Keratinocyte (primary cell): ENCODE measurements around the gene PAPPA2. TPM values are rescaled to one million over a fixed set of nuclear protein-coding genes. Genes with fewer than 3 reads are reported as not detected.

Experiments
- DNase-seq: peaks from one replicate; pipeline ENCODE4 v3.0.0-alpha.2; 2011; ENCODE audit warnings: low read depth, missing footprints, low spot score
- FAIRE-seq: peaks from 2 replicates; lab custom pipeline; 2011; peaks lifted over from hg19 to GRCh38; lab: Jason Lieb, UNC
- H2AFZ ChIP-seq: 2 replicates; pipeline ENCODE4 v1.6.0; 2012; ENCODE audit warnings: low read length, control low read depth, inconsistent platforms; ENCODE audit not compliant: control insufficient read depth
- H3K27ac ChIP-seq: 2 replicates; pipeline ENCODE4 v1.5.1; 2011; ENCODE audit warnings: low read length; ENCODE audit not compliant: control insufficient read depth, insufficient read depth
- H3K27me3 ChIP-seq: 3 replicates; pipeline ENCODE4 v1.6.0; 2011; ENCODE audit warnings: low read length; ENCODE audit not compliant: control insufficient read depth, insufficient read depth; ENCODE audit errors: extremely low read depth
- H3K36me3 ChIP-seq, 2 experiments: 2 replicates in 1 of 2; 3 replicates in 1 of 2; pipeline ENCODE4 v1.5.1; 2011; ENCODE audit warnings: low read length in 2 of 2, mild to moderate bottlenecking in 1 of 2; ENCODE audit not compliant: control insufficient read depth in 2 of 2, insufficient read depth in 2 of 2; ENCODE audit errors: extremely low read depth in 1 of 2
- H3K4me1 ChIP-seq: 3 replicates; pipeline ENCODE4 v1.5.1; 2011; ENCODE audit warnings: low read length; ENCODE audit not compliant: control insufficient read depth, insufficient read depth; ENCODE audit errors: extremely low read depth
- H3K4me2 ChIP-seq: 3 replicates; pipeline ENCODE4 v1.6.0; 2011; ENCODE audit warnings: low read depth, low read length; ENCODE audit not compliant: control insufficient read depth, insufficient read depth; ENCODE audit errors: extremely low read depth
- H3K4me3 ChIP-seq, 3 experiments: fragments of 200-600 bp in 1 of 3; sonication (generic) in 1 of 3; 2 replicates in 2 of 3; 3 replicates in 1 of 3; pipeline ENCODE4 v1.5.1; 2011 to 2016; ENCODE audit warnings: low read length in 3 of 3, mild to moderate bottlenecking in 3 of 3, control low read depth in 2 of 3, inconsistent platforms in 1 of 3, low read depth in 1 of 3, mixed read lengths in 1 of 3, mixed run types in 1 of 3, moderate library complexity in 1 of 3; ENCODE audit not compliant: control insufficient read depth in 2 of 3, insufficient read depth in 2 of 3; ENCODE audit errors: extremely low read depth in 1 of 3
- H3K79me2 ChIP-seq: 2 replicates; pipeline ENCODE4 v1.6.0; 2012; ENCODE audit warnings: low read length; ENCODE audit not compliant: control insufficient read depth, insufficient read depth
- H3K9ac ChIP-seq: 3 replicates; pipeline ENCODE4 v1.6.0; 2011; ENCODE audit warnings: low read length; ENCODE audit not compliant: control insufficient read depth, insufficient read depth; ENCODE audit errors: extremely low read depth
- H3K9me1 ChIP-seq: 3 replicates; pipeline ENCODE4 v1.6.0; 2011; ENCODE audit warnings: low read length; ENCODE audit not compliant: control insufficient read depth, insufficient read depth; ENCODE audit errors: extremely low read depth
- H3K9me3 ChIP-seq: 2 replicates; pipeline ENCODE4 v1.5.1; 2012; ENCODE audit warnings: low read depth, low read length; ENCODE audit not compliant: control insufficient read depth
- H4K20me1 ChIP-seq: 3 replicates; pipeline ENCODE4 v1.6.0; 2011; ENCODE audit warnings: low read length; ENCODE audit not compliant: control insufficient read depth, insufficient read depth; ENCODE audit errors: extremely low read depth
- CTCF ChIP-seq, 3 experiments: IDR thresholded peaks in 1 of 3; conservative IDR thresholded peaks in 1 of 3; optimal IDR thresholded peaks in 1 of 3; 2 replicates in 2 of 3; 3 replicates in 1 of 3; pipeline versions ENCODE3 to v1.5.1; 2011; ENCODE audit warnings: low read length in 3 of 3, mild to moderate bottlenecking in 3 of 3, moderate library complexity in 2 of 3, control low read depth in 1 of 3, inconsistent platforms in 1 of 3; ENCODE audit not compliant: insufficient read depth in 2 of 3; ENCODE audit errors: extremely low read depth in 1 of 3
- EZH2 ChIP-seq: IDR thresholded peaks from one replicate; pipeline ENCODE4 v1.6.1; 2012; ENCODE audit warnings: inconsistent platforms, mild to moderate bottlenecking, low read length, moderate library complexity
- dilution Hi-C: fragments of 300-500 bp; cut with MboI; formaldehyde crosslinking; loops from one replicate; pipeline ENCODE4 v1.7.0; 2020; ENCODE audit warnings: low sequenced_read_pairs; ENCODE audit not compliant: extremely low pct_ligation_motif_present
- polyA plus RNA-seq, 5 experiments: library from polyadenylated mRNA; depleted of rRNA in 3 of 5; stranded (reverse) in 3 of 5; stranded (forward) in 1 of 5; unstranded in 1 of 5; fragments of >200 nt; gene quantifications; 1 replicate in 1 of 5; 2 replicates in 3 of 5; 3 replicates in 1 of 5; pipeline versions ENCODE4 v1.2.1 to v1.2.3, GENCODE V29; 2011 to 2012; ENCODE audit warnings: missing spikeins in 2 of 5, low read depth in 1 of 5, low replicate concordance in 1 of 5

The PAPPA2 gene
- polyA plus RNA-seq, 1 donor (not counting 4 experiments of a cell fraction or from before 2014, with no cell fraction given): 0.07 TPM

- no peak for FAIRE-seq
- no peaks in the 10 kb centered on the region for H3K79me2 ChIP-seq
- H3K4me1 ChIP-seq: no peaks in the 10 kb centered on the region
- H3K4me3 ChIP-seq: no peak overlapping the region
- no peak overlapping the region for H2AFZ ChIP-seq
- H3K9me3 ChIP-seq: peaks cover 4% of the 10 kb centered on the region
- H3K27me3 ChIP-seq: no peaks in the 10 kb centered on the region
- no peak overlapping the region for H3K27ac ChIP-seq
- H3K4me2 ChIP-seq: no peak overlapping the region
- no peak overlapping the region for H3K9ac ChIP-seq
- dilution Hi-C loops: no loop called here
- DNase-seq: no peak
- TF ChIP-seq CTCF (optimal IDR thresholded peaks at IDR 0.05 in 1 of 3, IDR thresholded peaks at IDR 0.05 in 1 of 3, conservative IDR thresholded peaks at IDR 0.05 in 1 of 3; ENCODE audit: extremely low read depth in 1 of 3, insufficient read depth in 2 of 3, low read length in 3 of 3): no peak
- TF ChIP-seq EZH2: no peak
- H3K9me1 ChIP-seq: no peaks in the 10 kb centered on the region
- H4K20me1 ChIP-seq: no peaks in the 10 kb centered on the region
- H3K36me3 ChIP-seq: no peaks in the 10 kb centered on the region
Observed at GRCh38 chr1:176539018-176539417, 76.0 kb downstream of the PAPPA2 start.

DNA sequence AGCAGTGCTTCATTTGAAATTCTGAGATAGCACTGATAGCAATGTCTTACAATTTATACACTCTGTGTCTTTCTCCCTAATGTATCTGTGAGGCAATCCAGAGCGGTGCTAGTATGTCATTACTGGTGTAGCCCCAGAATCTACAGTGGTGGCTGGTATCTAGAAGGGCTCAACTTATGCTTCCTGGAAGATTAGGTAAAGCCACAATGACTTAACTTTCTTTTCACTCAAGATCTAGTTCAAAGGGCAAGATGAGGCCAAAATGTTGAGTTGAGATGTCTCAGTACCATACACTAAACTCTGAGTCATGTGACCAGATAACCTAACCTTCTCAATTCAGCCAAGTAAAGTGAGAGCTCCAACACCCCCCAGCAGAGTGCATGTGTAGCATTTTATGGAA lies 77.5 kb downstream of the PAPPA2 start:
- TF ChIP-seq EZH2 (no peak), CTCF (optimal IDR thresholded peaks at IDR 0.05 in 1 of 3, IDR thresholded peaks at IDR 0.05 in 1 of 3, conservative IDR thresholded peaks at IDR 0.05 in 1 of 3; ENCODE audit: extremely low read depth in 1 of 3, insufficient read depth in 2 of 3, low read length in 3 of 3) (no peak)
- Histone ChIP-seq H3K36me3 (no peaks in the 10 kb centered on the region), H2AFZ (no peak overlapping the region), H3K4me1 (no peaks in the 10 kb centered on the region), H3K79me2 (no peaks in the 10 kb centered on the region), H3K9me3 (peaks cover 4% of the 10 kb centered on the region), H3K9ac (no peak overlapping the region), H3K27ac (no peak overlapping the region), H4K20me1 (no peaks in the 10 kb centered on the region), H3K4me2 (no peak overlapping the region), H3K9me1 (no peaks in the 10 kb centered on the region), H3K4me3 (no peak overlapping the region), H3K27me3 (no peaks in the 10 kb centered on the region)
- DNase-seq: no peak
- dilution Hi-C loops: no loop called here
- FAIRE-seq: no peak
